ENCODE measurements around the gene DDX60.

The DDX60 gene

DNA sequence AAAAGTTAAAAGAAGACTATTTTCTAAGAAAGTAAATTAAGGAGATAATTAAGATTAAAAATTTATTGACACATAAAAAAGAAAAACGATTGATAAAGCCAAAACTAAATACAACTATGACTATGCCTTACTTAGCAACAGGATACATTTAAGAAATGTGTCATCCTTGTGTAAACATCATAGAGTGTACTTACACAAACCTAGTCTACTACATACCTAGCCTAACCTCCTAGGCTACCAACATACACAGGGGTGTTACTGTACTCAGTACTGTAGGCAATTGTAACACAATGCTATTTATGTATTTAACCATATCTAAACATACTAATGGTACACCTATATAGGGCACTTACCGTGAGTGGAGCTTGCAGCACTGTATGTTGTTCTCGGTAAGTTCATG, 117.9 kb downstream of the DDX60 start:
- DNase-seq (ENCODE audit: low read depth), result no peak

DNA sequence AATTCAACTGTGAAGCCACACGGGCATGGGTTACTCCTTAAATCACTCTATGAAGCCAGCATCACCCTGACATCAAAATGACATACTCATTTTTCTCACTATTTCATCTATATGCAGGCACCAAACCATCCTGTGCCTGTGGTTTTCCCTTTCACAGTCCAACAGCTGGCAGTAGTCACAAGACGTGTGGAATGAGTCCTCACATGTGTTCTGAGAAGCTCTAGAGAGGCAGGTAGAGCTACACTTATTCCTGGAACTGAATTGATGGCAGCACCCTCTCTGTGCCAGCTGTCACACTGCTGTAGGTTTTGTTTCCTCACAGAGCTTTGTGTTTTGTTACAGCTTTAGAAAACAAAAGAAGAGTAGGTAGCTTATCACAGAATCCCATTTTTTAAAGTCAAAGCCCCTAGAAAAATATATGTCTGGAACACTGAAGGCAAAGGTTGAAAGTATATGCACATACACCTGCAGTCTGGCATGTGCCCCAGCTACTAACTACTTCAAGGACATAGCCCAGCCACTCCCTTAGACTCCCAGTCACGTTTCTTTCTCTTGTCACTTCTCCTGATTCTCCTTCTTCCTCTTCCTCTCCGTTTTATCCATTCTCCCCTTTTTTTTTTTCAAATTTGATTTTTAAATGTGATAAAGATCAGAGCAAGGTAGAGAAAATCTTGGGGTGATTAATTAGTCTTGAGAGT, 119.1 kb downstream of the DDX60 start:
- no peak for DNase-seq (ENCODE audit: low read depth)

DNA sequence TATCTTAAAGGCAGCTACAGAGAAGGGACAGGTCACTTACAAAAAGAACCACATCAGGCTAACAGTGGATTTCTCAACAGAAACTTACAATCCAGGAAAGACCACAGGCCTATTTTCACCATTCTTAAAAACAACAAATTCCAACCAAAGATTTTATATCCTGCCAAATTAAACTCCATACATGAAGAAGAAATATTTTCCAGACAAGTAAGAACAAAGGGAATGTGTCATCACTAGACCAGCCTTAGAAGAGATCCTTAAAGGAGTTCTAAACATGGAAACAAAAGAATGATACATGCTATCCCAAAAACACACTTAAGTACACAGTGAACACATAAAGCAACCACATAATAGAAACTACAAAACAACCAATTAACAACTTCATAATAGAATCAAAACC, 120.6 kb downstream of the DDX60 start:
- DNase-seq (ENCODE audit: low read depth), result no peak

DNA sequence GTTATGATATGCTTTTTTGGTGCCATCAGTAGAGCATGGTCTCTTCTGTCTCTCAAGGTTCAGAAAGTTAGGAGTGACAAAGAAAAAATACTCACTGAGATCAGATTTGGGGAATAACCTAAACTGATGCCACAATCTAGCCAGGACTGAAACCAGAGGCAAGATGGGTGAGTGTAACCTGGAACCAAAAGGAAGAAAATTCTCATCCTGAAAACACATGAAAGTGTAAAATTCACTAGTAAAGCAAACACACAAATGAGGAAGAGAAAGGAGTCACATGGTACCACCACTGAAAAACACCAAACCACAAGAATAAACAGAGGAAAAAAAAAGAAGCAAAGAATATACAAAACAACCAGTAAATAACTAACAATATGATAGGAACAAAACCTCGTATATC, 129.8 kb downstream of the DDX60 start:
- DNase-seq (ENCODE audit: low read depth), result no peak

DNA sequence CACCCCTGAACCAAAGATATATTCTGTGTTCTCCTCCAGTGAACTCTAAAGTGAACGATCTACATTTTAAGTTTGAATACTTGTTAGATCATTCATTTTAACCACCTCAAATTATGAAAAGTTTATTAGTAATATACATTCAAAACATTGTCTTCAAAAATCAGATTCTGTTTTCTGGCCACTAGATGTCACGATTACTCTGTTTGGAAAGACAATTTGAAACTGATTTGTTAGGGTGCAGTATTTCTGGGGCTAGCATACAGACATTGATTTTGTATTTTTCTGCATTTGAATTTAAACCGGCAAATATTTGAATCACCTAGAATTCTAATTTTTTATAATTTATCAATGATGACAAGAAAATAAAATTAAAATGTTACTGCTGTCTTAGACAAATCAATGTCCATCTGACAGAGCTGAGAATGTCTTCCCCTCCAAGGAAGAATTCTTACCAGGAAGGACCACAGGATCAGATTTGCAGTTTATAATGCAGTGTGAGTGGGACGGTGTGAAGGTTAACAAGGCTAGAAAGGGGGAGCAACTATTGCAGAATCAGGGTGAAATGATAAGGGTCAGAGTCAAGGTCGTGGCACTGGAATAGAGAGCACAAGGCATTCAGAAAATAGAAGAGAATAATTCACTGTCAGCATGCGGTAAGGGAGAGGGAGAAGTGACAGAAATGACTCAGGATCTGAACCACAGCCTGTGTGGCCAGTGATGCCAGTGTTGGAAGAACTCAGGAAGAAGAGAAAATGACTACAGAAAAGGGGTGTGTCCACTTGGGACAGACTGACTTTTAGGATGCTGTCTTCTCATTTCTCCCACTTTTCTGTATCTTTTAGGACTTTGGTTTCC, 134.6 kb downstream of the DDX60 start:
- DNase-seq (ENCODE audit: low read depth), result no peak

DNA sequence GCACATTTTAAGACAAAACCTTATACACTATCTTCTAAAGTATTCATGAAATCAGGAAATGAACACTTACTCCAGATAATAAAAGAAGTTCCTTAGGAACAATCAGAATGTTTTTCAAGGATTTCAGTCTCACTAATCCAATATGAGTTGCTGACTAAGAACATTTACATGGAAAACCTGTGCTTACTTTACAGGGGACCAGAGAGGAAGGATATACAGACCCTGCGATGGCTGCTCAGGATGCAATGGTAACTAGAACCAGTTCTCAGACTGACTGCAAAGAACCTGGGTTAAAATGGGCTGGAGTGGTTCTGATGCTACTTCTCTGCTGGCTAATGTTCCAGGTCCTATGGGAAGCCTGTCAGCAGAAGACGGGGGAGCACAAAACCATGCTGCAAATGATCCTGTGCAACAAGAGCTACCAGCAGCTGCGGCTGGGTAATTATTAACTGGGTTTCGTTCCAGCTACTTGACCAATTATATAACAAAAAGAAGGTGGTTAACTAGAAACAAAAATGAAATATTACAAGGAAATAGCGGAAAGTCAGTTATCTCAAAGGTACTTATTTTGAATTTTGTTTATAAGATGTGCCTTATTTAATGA, 140.9 kb downstream of the DDX60 start:
- DNase-seq (ENCODE audit: low read depth), result no peak

DNA sequence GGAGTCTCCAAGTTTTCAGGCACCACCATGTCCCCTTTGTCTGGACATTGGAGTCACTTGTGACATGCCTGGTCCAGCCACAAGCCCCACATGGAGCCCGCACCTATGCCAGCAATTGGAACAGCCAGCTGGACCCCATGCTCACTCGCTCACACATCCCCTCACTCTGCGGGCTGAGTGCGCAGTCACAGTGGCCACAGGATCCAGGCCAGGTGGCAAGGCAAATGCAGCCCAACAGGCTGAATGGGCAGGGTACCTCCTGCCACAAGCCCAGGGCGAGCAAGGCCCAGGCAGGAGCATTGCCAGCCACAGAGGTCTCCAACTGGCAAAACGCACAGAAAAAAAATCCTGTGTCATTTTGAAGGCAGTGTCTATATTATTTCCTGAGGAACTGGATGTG, 144.2 kb downstream of the DDX60 start:
- DNase-seq (ENCODE audit: low read depth), result no peak

DNA sequence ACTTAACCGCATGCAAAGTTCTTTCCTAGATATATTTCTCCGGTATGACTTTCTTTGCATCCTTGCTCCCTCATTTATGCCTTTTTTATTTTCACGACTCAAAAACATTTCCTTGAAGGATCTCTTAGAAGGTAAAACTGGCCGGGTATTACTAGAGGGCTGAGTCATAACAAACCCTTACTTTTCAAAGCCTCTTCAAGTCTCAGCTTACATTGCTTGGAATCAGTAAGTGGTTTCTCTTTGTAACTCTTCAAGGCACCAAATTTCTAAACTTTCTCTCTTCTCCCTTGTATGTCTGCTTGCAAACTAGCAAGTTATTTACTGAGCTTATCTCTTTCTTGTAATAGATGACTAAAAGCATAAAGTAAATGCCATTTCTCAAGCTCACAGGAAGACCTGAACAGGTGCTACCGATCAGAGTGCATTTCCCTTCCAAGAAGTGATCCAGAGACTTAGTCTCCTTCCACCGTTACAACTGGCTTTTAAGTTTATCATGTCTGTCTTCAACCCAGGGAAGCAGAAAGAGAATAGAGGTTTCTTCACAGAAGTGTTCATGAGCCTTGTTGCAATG, 150.8 kb downstream of the DDX60 start:
- DNase-seq (ENCODE audit: low read depth), result no peak

All from CMK (cell line).